HEK293 (cell line): ENCODE results near the gene SH2D1B.

Experiments used
- GLIS2 ChIP-seq: fragments of 450-650 bp; formaldehyde crosslinking; IDR thresholded peaks from 2 replicates; pipeline ENCODE4 v1.5.1; 2016; ENCODE audit warnings: missing biosample characterization, missing genetic modification characterization
- PBX3 ChIP-seq: sonication (generic); formaldehyde crosslinking; IDR thresholded peaks from 2 replicates; pipeline ENCODE4 v1.8.1; 2022; ENCODE audit warnings: mild to moderate bottlenecking, moderate library complexity, missing genetic modification reagents
- TCF7L2 ChIP-seq: IDR thresholded peaks from 2 replicates; pipeline ENCODE4 v1.6.1; 2011; ENCODE audit warnings: low read depth, mild to moderate bottlenecking, inconsistent platforms, low read length, moderate library complexity, borderline replicate concordance
- ZNF558 ChIP-seq: fragments of 450-650 bp; formaldehyde crosslinking; IDR thresholded peaks from 2 replicates; pipeline ENCODE4 v1.5.1; 2016; ENCODE audit warnings: missing biosample characterization, missing genetic modification characterization

GRCh38 chr1:162368451-162368850, 43.5 kb downstream of the SH2D1B start:
- no peak for TF ChIP-seq TCF7L2
- no peak for TF ChIP-seq PBX3 (CRISPR knock-in tag)
- TF ChIP-seq GLIS2 (tag by site-specific recombination), result no peak
- no peak for TF ChIP-seq ZNF558 (tag by site-specific recombination)
